HG02970 (cell line): Measurements from ENCODE around the gene RPH3AL.

ENCODE experiments used
- ATAC-seq: cut with Tn5 transposase; IDR thresholded peaks from one replicate; pipeline ENCODE4 v1.9.1; 2021; ENCODE audit warnings: mild to moderate bottlenecking, moderate library complexity, moderate number of reproducible peaks; ENCODE audit not compliant: unreplicated experiment, low FRiP score

The RPH3AL gene

DNA sequence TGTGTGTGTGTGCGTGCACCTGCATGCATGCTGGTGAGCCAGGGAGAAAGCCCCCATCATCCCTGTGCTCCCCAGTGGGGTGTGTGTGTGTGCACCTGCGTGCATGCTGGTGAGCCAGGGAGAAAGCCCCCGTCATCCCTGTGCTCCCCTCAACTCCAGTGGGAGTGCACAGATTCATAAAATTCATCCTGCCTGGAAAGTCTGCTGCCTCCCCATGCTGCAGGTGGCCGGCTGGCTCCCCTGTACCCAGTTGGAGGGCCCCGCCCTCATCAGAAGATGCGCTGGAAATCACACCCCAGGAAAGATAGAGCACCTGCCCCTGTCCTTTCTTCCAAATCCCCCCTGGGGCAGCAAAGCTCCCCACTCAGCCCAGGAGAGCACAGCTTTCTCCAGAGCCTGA is 86.4 kb downstream of the RPH3AL start:
- ATAC-seq, result no peak

DNA sequence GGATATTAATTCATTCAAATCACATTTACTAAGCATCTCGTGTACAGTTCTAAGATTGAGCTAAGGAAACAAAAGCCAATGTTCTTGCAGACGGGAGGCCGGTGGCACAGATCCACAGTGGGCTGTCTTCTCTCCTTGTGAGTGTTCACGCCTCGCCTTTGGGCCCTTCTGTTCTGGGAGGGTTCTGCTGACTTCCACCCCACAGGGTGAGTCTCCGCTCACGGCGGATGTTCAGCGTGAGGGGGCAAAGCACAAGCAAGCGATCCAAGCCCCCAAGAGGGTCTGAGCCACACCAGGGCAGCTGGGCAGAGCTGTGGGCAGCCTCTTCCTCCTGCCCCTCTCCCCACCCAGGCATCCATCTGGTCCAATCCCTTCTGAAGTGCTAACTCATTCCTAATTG is 86.9 kb downstream of the RPH3AL start:
- ATAC-seq, result no peak

- ATAC-seq, result no peak
Measured at GRCh38 chr17:263773-264172, 88.8 kb downstream of the RPH3AL start.

DNA sequence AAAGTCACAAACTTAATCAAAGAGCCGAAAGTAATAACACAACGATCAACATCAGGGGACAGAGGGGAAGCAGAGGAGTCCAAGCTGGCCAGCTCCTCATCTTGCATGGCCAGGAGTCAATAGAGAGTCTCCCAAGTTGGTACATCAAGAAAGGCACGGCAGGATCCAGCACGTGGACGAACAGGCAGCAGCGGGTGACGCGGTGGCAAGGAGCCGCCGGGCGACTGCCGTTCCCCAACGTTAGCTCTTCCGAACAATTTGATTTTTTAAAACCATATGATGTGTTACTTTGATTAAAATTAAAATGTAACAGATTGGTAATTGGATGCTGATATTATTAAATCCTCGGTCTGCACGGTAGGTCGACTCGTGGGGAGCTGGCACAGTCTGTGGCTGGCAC is 89.3 kb downstream of the RPH3AL start:
- no peak for ATAC-seq

GRCh38 chr17:261635-262034 is 91.0 kb downstream of the RPH3AL start:
- no peak for ATAC-seq

- no peak for ATAC-seq
Measured at GRCh38 chr17:260944-261343, 91.7 kb downstream of the RPH3AL start.

DNA sequence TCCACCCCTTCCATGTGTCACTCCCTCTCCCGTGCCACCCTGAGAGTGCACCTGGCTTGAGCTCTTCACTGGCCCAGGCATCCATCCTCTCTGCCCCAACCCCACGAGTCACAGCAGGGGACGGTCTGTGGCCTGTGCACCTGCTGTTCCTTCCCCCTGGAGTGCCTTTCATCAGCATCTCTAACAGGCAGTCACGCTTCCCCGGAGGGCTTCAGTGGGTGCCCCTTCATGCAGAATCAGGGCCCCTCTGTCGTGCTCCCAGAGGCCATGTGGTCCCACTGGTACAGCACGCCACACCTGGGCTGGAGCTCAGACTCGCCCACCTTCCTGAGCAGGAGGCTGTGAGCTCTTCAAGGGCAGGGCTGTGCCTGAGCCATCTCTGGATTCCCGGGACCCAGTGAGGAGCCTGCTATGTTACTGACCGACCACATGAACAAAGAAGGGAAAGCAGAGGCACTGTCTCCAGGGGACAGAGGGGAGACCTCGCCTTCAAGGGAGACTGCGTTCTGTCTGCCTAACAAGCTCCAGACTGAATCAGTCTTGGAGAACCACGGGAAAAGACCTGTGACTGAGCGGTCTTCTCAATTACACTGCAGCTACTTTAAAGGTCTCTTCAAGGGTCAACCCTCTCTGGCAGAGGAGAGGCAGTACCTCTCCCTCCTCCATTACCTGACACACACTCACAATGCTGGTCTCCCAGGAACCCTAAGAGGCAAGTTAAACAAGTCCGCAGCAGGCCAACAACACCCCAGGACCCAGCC is 92.4 kb downstream of the RPH3AL start:
- ATAC-seq, result no peak

DNA sequence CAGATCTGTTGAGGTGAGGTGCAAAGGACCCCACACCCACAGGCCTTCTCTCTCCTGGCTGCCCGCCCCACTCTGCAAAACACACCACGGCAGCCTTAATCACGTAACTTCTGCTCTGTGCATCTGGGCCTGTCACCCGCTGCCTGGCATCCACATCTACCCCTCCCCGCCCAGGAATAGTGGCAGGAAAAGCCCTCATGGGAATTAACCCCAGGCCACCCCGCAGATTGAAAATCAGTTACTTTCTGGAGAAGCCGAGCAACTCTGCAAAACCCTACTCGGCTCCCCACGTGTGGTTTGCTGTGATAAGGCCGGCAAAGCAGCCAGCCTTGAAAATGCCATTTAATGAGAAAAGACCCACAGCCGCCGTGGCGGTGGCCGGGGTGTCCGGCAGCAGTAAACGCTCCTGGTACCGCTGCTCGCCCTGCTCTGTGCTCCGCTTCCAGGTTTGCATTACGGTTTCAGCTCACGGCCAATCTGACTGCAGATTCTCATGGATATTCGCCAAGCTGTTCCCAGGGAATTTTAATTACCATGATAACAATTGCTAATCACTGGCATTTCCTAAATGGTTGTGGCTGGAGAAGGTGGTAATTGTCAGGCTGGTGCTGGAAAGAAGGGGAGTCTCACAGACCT is 93.1 kb downstream of the RPH3AL start:
- ATAC-seq, result no peak

DNA sequence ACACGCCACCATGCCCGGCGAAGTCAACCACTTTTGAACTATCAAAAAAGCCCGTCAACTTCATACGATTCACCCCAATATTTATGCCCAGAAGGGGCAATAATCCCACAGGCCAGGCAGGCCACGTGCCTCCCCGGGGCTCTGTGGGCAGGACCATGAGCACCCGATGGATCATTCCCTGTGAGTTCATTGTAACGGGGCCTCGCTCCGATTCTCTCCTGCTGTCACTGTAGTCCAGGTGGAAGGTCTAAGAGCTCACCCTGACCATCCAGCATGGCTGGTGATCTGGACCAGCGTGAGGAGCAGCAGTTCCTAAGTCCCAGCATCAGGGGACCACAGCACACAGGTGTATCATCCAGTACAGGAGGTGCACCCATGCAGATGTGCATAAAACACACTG is 93.7 kb downstream of the RPH3AL start:
- ATAC-seq, result no peak

GRCh38 chr17:258045-258734 is 94.4 kb downstream of the RPH3AL start:
- no peak for ATAC-seq

- no peak for ATAC-seq
Measured at GRCh38 chr17:253091-253846, 99.3 kb downstream of the RPH3AL start.

DNA sequence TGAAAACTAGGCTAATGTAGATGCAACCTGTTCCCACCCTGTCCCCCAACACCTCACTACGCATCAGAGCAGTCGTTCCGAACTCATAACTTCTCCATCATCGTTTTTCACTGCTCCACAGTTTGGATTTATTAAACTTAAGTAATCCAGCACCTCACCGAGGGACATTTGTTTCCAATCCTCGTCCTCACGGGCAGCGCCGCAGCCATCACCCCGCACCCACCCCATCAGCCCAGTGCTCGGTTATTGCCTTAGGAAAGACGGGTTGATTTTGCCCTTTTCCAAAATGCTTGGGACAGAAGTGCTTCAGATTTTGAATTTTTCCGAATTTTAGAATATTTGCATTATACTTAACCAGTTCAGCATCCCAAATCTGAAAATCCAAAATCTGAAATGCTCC is 100.2 kb downstream of the RPH3AL start:
- no peak for ATAC-seq

DNA sequence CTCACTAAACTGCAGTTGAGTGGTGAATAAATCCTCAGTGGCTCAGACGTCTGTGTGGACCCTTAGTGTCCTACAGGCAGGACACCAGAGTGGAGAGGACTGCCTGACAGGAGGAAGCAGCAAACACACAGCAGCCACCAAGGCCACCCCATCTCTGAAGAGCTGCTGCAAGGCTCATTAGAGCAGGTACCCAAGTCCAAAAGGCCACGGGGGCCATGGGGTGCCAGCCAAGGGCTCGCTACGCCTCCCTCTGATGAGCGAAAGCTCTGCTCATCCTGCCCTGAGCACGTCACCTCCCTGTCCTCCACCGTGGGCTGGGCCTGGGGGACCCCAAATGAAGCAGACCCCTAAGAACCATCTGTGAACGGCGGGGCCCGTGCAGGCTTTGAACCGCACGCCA is 101.1 kb downstream of the RPH3AL start:
- no peak for ATAC-seq

GRCh38 chr17:250487-251300 is 101.9 kb downstream of the RPH3AL start:
- no peak for ATAC-seq

- ATAC-seq, result no peak
Measured at GRCh38 chr17:249236-249993, 103.2 kb downstream of the RPH3AL start.

DNA sequence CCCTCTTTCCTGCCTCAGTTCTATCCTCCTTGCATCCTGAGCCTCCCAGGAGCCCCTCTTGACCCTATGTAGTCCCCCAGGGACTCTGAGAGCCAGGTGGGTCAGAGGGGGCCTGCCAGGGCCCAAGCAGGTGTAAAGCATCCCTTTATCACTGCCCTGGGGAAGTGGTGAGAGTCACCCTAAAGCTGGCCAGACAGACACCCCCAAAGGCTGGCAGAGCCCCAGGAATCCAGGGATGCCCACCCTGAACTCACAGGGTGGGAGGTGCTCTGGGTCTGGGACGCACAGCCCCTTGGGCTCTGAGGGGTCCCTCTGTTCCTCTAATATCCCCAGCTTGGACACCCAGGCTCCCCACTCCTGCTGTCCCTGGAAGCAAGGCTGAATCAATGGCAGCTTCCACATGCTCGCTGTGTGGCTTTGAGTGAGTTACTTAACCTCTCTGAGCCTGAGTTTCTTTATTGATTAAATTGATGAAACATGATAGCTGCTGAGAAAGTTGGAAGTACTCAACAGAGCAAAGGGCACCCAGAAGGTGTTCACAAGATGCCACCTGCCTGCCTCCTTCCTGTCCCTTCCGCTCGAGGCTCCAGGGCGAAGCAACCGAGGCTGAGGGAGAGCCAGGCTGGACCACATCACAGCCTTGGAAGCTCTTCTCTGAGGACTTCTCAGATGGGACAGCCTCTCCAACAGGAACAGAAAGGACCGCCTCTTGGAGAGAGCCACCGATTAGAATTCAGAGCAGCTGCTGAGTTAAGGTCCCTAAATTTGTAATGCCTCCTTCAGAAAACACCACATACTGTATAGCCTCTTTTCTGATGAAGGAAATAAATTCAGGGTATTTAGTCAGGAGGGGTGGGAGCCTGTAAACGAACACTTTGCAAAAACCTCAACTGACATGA is 104.0 kb downstream of the RPH3AL start:
- ATAC-seq, result no peak

DNA sequence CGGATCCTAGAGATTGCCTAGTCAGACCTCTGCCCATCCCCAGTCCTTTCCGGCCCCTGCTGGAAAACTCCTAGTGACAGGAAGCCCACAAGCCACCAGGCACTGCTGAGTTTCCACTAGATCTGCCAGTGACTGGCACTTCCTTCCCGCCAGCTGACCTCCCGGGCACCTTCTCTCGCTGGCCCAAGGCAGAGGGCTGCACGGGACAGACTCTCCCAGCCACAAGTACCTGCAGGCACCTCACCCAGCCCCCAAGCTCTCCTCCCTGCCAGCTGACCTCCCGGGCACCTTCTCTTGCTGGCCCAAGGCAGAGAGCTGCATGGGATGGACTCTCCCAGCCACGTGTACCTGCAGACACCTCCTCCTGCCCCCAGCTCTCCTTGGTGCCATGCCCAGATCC is 104.8 kb downstream of the RPH3AL start:
- ATAC-seq, result no peak

DNA sequence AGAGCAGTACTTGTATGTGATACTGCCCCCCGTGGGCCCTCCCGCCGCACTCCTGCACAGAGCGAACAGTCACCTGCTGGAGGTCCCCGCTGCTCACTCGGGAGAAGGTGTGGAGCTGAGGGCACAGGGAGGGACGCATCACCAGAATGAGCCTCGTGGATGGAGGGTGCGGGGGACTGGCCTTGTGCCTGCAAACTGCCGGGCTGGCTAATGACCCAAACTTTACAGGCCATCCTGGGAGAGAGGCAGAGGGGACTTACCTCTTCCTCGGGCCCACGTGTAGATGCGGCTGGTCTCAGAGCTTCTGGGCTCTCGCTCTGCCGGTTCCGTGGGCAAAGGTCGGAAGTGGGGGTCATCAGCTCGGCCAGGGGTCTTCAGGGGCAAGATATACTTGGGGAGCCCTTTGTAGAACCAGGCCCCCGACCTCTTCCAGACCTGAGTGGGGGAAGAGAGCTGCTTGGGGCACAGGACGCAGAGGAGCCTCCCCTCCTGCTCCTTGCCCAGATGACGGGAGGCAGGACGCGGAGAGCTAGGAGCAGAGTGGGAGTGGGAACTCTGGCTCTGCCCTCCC is 105.7 kb downstream of the RPH3AL start:
- no peak for ATAC-seq
